BLaER1 (cell line): ENCODE results near the gene SGCD.

ENCODE experiments used
- H3K27ac ChIP-seq: shearing (Covaris generic); formaldehyde crosslinking; 2 replicates; pipeline ENCODE4 v1.8.1; 2022
- H3K27me3 ChIP-seq: shearing (Covaris generic); formaldehyde crosslinking; 2 replicates; pipeline ENCODE4 v1.8.1; 2022
- H3K36me3 ChIP-seq: shearing (Covaris generic); formaldehyde crosslinking; 2 replicates; pipeline ENCODE4 v1.8.1; 2022
- H3K4me1 ChIP-seq: shearing (Covaris generic); formaldehyde crosslinking; 2 replicates; pipeline ENCODE4 v1.8.1; 2022
- H3K4me2 ChIP-seq: shearing (Covaris generic); formaldehyde crosslinking; 2 replicates; pipeline ENCODE4 v1.8.1; 2022
- H3K4me3 ChIP-seq: shearing (Covaris generic); formaldehyde crosslinking; 2 replicates; pipeline ENCODE4 v1.8.1; 2022
- H3K9ac ChIP-seq: shearing (Covaris generic); formaldehyde crosslinking; 2 replicates; pipeline ENCODE4 v1.8.1; 2022
- H3K9me3 ChIP-seq: shearing (Covaris generic); formaldehyde crosslinking; 2 replicates; pipeline ENCODE4 v1.8.1; 2022
- H4K20me1 ChIP-seq: shearing (Covaris generic); formaldehyde crosslinking; 2 replicates; pipeline ENCODE4 v1.8.1; 2022
- Cebpa-rat ChIP-seq: shearing (Covaris generic); IDR thresholded peaks from 2 replicates; pipeline ENCODE4 v1.8.1; 2022

The SGCD gene

DNA sequence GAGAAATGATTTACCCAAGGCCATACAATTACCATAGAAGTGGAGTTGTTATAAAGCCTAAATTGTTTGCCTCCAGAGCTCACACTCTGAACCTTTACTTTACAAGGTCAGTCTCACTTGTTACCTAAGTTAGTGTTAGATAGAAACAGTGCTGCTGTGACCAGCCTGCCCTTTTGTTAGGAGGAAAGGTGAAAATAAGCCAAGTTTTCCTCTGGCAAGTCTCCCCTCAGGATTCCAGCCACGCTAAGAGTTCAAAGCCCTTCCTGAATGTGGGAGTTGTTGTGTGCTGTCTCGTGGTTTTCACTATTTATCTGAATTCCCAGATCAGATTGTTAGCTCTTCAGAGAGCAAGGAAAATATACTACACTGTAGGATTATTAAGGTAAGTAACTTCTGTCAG is 260.0 kb downstream of the SGCD start:
- TF ChIP-seq Cebpa-rat, result no peak

DNA sequence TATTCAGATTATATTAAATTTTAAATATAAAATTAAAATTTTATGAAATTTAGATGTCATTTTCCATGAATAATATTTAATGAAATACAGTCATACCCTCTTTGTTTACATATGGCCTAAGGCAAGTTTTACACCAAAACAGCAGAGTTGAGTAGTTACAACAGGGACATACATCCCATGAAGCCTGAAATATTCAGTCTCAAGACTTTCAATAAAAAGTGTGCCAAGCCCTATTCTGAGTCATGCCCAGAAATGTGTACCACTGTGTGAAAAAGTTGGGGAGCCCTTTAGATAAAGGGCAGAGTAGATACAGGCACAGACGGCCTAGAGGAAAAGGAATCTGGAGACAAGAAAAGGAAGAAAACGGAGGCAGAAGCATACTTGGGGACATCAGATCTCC is 261.3 kb downstream of the SGCD start:
- no peaks in the 10 kb centered on the region for H3K9me3 ChIP-seq
- no peak overlapping the region for H3K9ac ChIP-seq
- H3K36me3 ChIP-seq, result no peaks in the 10 kb centered on the region
- H3K4me2 ChIP-seq, result no peak overlapping the region
- H4K20me1 ChIP-seq, result no peaks in the 10 kb centered on the region
- no peaks in the 10 kb centered on the region for H3K27me3 ChIP-seq
- no peak for TF ChIP-seq Cebpa-rat
- H3K4me3 ChIP-seq, result no peak overlapping the region
- H3K4me1 ChIP-seq, result no peaks in the 10 kb centered on the region
- no peak overlapping the region for H3K27ac ChIP-seq

More for the DNA sequence above, 260.0 kb downstream of the SGCD start:
- H3K27ac ChIP-seq, result no peak overlapping the region
- H3K36me3 ChIP-seq, result no peaks in the 10 kb centered on the region
- no peak overlapping the region for H3K9ac ChIP-seq
- no peaks in the 10 kb centered on the region for H3K4me1 ChIP-seq
- H3K4me3 ChIP-seq, result no peak overlapping the region
- H4K20me1 ChIP-seq, result no peaks in the 10 kb centered on the region
- H3K9me3 ChIP-seq, result no peaks in the 10 kb centered on the region
- no peak overlapping the region for H3K4me2 ChIP-seq
- no peaks in the 10 kb centered on the region for H3K27me3 ChIP-seq

DNA sequence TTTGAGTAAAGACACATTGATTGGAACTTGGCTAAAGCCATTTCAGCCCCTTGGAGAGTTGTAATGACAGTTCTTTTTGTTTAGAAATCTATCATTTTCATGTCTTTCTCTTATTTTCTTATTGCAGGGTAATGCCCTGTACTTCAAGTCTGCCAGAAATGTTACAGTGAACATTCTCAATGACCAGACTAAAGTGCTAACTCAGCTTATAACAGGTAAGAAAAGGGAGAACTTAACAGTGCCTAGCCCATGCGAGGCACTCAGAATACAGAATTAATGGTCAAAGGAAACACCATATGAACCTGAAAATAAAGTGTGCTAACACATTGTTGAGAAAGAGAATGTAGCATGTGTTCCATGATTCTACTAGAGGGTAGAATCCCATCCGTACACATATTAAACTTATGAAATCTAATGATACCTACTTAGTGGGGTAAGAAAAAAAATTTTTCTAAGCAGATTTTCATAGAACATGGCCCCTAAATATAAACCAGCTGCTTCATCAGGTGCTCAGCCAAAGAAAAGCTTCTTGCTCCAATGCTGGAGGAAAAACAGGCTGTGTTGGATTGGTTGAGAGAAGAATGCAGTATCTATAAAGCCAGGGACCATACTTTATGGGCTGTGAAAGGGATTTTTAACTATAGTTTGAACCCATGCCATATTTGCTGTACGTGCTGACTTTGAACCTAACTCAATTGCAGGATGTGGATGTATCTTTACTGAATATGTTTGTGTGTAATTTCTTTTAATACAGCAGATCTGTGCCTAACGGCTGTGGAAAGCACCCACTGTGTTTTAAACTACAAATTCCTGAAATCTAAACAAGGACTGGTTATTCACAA is 262.4 kb downstream of the SGCD start:
- Histone ChIP-seq H4K20me1 (no peaks in the 10 kb centered on the region), H3K9me3 (no peaks in the 10 kb centered on the region), H3K27me3 (no peaks in the 10 kb centered on the region), H3K4me3 (no peak overlapping the region), H3K4me1 (no peaks in the 10 kb centered on the region), H3K27ac (no peak overlapping the region), H3K9ac (no peak overlapping the region), H3K36me3 (no peaks in the 10 kb centered on the region), H3K4me2 (no peak overlapping the region)
- TF ChIP-seq Cebpa-rat, result no peak

DNA sequence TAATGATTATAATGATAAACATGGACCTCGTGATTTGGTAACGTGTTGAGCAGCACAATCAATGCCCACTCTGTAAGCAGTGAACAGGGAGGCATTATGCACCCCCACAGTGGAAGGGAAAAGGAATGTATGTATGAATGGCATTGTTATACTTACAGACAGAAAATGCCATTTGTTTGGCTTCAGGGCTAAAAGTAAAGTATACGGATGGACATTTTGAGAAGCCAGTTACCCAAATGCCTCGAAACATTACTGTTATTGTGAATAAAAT is 262.9 kb downstream of the SGCD start:
- Histone ChIP-seq H3K27me3 (no peaks in the 10 kb centered on the region), H3K4me3 (no peak overlapping the region), H3K4me2 (no peak overlapping the region), H3K9me3 (no peaks in the 10 kb centered on the region), H3K4me1 (no peaks in the 10 kb centered on the region), H4K20me1 (no peaks in the 10 kb centered on the region), H3K27ac (no peak overlapping the region), H3K9ac (no peak overlapping the region), H3K36me3 (no peaks in the 10 kb centered on the region)
- no peak for TF ChIP-seq Cebpa-rat

DNA sequence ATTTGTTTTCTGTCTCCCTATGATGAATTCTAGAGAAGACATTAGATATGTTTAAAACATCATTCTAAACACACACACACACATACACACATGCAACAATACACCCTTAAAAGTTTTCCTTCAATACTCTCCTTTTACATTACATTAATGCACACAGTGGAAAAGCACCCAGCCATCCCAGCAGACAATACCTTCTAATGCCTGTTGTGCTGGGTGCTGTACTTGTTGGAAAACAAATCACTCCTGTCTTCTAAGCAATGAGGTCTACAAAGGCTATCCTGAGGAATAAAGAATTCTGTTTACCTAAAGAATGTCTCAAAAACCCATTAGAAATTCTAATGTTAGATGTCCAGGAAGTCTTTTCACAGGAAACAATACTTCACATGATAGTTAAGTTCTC is 264.0 kb downstream of the SGCD start:
- no peaks in the 10 kb centered on the region for H3K4me1 ChIP-seq
- H3K27me3 ChIP-seq, result no peaks in the 10 kb centered on the region
- no peaks in the 10 kb centered on the region for H3K36me3 ChIP-seq
- H3K27ac ChIP-seq, result no peak overlapping the region
- H3K9ac ChIP-seq, result no peak overlapping the region
- H3K9me3 ChIP-seq, result no peaks in the 10 kb centered on the region
- TF ChIP-seq Cebpa-rat, result no peak
- no peak overlapping the region for H3K4me3 ChIP-seq
- H3K4me2 ChIP-seq, result no peak overlapping the region
- H4K20me1 ChIP-seq, result no peaks in the 10 kb centered on the region

DNA sequence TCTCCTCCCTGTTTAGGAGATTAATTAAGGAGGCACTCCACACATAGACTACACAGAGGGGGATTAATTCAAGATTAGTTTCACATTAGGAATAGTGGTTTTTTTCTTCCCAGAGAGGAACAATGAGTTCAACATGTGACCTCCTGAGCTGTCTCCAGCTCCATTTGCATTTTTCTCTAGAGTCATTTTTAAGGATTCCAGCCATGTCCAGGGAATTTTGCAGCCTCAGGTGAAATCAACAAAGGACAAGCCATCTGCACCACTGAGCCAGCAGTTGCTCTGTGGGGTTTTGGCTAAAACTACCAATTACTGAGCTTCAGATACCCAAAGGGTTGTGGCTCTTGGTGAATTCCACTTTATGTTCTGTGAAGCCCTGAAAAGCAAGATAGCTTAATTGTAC is 264.7 kb downstream of the SGCD start:
- Histone ChIP-seq H3K9ac (no peak overlapping the region), H3K9me3 (no peaks in the 10 kb centered on the region), H3K27ac (no peak overlapping the region), H4K20me1 (no peaks in the 10 kb centered on the region), H3K4me1 (no peaks in the 10 kb centered on the region), H3K36me3 (no peaks in the 10 kb centered on the region), H3K4me3 (no peak overlapping the region), H3K27me3 (no peaks in the 10 kb centered on the region), H3K4me2 (no peak overlapping the region)
- TF ChIP-seq Cebpa-rat, result no peak

DNA sequence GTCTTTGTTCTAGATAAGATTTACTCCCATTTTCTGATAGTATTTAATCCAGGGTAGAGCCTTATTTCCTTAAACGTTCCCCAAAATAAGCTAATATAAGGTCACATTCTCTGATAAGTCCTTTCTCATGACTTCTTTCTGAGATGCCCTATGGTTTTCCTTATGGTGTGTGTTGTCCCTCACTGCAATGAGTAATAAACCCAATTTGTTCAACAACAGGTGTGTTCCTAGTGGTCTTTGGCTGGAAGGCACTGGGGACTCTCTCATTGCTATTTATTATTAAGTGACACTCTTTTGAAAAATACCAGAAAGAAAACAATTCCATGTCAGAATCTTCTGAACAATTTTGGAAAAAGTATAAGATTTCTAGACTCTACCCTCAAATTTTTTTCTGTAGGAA is 266.6 kb downstream of the SGCD start:
- no peak overlapping the region for H3K9ac ChIP-seq
- H3K4me3 ChIP-seq, result no peak overlapping the region
- no peaks in the 10 kb centered on the region for H3K27me3 ChIP-seq
- H3K9me3 ChIP-seq, result no peaks in the 10 kb centered on the region
- H4K20me1 ChIP-seq, result no peaks in the 10 kb centered on the region
- no peak overlapping the region for H3K27ac ChIP-seq
- H3K4me2 ChIP-seq, result no peak overlapping the region
- no peak for TF ChIP-seq Cebpa-rat
- no peaks in the 10 kb centered on the region for H3K36me3 ChIP-seq
- no peaks in the 10 kb centered on the region for H3K4me1 ChIP-seq

DNA sequence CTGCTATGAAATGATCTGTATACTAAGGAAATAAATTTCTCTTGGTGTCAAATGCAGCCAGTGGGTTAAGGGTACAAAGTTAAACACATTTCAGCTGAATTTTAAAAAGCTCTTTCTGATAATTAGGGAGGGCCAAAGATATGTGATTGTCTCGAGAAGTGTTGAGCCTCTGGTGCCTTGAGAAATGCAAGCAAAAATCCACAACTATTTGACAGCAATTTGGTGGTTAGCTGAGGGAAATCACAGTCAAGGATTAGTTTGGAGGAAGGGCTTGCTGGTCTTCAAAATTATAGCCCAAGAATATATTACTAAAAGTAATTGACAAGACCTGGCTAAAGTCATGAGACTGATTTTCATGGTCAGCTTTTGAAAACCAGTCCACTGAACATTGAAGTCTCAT is 267.4 kb downstream of the SGCD start:
- H4K20me1 ChIP-seq, result no peaks in the 10 kb centered on the region
- no peaks in the 10 kb centered on the region for H3K27me3 ChIP-seq
- H3K27ac ChIP-seq, result no peak overlapping the region
- H3K4me2 ChIP-seq, result no peak overlapping the region
- TF ChIP-seq Cebpa-rat, result no peak
- no peaks in the 10 kb centered on the region for H3K4me1 ChIP-seq
- no peak overlapping the region for H3K9ac ChIP-seq
- no peak overlapping the region for H3K4me3 ChIP-seq
- H3K36me3 ChIP-seq, result no peaks in the 10 kb centered on the region
- H3K9me3 ChIP-seq, result no peaks in the 10 kb centered on the region

DNA sequence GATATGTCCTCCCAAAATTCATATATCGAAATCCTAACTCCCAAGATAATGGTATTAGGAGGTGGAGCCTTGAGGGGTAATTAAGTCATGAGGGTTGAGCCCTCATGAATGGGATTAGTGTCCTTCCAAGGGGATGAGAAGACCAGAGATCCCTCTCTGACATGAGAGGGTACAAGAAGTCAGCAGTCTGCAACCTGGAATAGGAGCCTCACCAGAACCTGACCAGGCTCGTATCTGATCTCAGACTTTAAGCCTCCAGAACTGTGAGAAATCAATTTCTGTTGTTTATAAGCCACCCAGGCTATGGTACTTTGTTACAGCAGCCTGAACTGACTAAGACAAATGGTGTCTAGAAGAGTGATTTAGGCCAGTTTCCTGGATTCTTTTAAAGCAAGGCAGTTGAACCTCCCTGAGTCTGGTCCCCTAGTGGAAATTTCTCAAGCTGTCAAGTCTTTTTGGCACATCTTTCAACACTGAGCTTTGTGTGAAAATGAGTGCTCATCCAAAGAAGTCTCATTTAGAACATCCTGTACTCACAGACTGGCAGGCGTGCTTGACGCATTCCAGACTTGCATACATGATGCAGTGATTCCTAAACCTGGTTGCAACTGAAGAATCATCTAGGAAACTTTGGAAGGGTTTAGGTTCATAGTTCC is 268.3 kb downstream of the SGCD start:
- Histone ChIP-seq H3K4me3 (no peak overlapping the region), H3K27ac (no peak overlapping the region), H3K4me1 (no peaks in the 10 kb centered on the region), H3K36me3 (no peaks in the 10 kb centered on the region), H3K9ac (no peak overlapping the region), H3K4me2 (no peak overlapping the region), H3K9me3 (no peaks in the 10 kb centered on the region), H4K20me1 (no peaks in the 10 kb centered on the region), H3K27me3 (no peaks in the 10 kb centered on the region)
- TF ChIP-seq Cebpa-rat, result no peak

DNA sequence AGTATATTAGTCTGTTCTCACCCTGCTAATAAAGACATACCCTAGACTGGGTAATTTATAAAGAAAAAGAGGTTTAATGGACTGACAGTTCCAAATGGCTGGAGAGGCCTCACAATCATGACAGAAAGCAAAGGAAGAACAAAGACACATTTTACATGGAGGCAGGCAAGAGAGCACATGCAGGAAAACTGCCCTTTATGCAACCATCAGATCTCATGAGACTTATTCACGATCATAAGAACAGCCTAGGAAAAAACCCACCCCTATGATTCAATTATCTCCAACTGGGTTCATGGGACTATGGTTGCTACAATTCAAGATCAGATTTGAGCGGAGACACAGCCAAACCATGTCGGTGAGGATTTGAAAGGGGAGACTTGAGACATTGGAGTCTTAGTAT is 270.3 kb downstream of the SGCD start:
- H3K4me3 ChIP-seq, result no peak overlapping the region
- no peak overlapping the region for H3K4me2 ChIP-seq
- H3K27me3 ChIP-seq, result no peaks in the 10 kb centered on the region
- H3K9ac ChIP-seq, result no peak overlapping the region
- H3K4me1 ChIP-seq, result no peaks in the 10 kb centered on the region
- no peak for TF ChIP-seq Cebpa-rat
- H3K27ac ChIP-seq, result no peak overlapping the region
- H4K20me1 ChIP-seq, result no peaks in the 10 kb centered on the region
- peaks cover 9% of the 10 kb centered on the region for H3K9me3 ChIP-seq
- H3K36me3 ChIP-seq, result no peaks in the 10 kb centered on the region
